Brain microvascular endothelial cell (primary cell): ENCODE data around the gene JMJD7.

Experiments
- DNase-seq: peaks from one replicate; pipeline ENCODE4 v3.0.0-alpha.2; 2020
- H3K27ac ChIP-seq: fragments of 250-450 bp; sonication (Bioruptor Pico); 2 replicates; pipeline ENCODE4 v1.5.1; 2020; ENCODE audit warnings: mild to moderate bottlenecking, moderate library complexity
- H3K27me3 ChIP-seq: fragments of 250-450 bp; sonication (Bioruptor Pico); replicated peaks from 2 replicates; pipeline ENCODE4 v1.5.1; 2020; ENCODE audit warnings: mild to moderate bottlenecking
- H3K36me3 ChIP-seq: fragments of 250-450 bp; sonication (Bioruptor Pico); replicated peaks from 2 replicates; pipeline ENCODE4 v1.5.1; 2020; ENCODE audit warnings: mild to moderate bottlenecking
- H3K4me3 ChIP-seq: 2 replicates; pipeline ENCODE4 v1.5.1; 2011; ENCODE audit warnings: low read depth, mild to moderate bottlenecking, control low read depth, low read length, moderate library complexity
- in situ Hi-C: cut with HindIII; loops from 2 replicates; pipeline ENCODE4 v1.10.0; 2017; ENCODE audit warnings: low sequenced_read_pairs, low pct_ligation_motif_present
- TF ChIP-seq, protein P1 (sequence below): IDR thresholded peaks from 2 replicates; pipeline ENCODE4 v1.5.1; 2011; ENCODE audit warnings: low read depth, mild to moderate bottlenecking, moderate library complexity, low read length, control low read depth, inconsistent platforms; ENCODE audit errors: missing control alignments

Gene JMJD7

DNA sequence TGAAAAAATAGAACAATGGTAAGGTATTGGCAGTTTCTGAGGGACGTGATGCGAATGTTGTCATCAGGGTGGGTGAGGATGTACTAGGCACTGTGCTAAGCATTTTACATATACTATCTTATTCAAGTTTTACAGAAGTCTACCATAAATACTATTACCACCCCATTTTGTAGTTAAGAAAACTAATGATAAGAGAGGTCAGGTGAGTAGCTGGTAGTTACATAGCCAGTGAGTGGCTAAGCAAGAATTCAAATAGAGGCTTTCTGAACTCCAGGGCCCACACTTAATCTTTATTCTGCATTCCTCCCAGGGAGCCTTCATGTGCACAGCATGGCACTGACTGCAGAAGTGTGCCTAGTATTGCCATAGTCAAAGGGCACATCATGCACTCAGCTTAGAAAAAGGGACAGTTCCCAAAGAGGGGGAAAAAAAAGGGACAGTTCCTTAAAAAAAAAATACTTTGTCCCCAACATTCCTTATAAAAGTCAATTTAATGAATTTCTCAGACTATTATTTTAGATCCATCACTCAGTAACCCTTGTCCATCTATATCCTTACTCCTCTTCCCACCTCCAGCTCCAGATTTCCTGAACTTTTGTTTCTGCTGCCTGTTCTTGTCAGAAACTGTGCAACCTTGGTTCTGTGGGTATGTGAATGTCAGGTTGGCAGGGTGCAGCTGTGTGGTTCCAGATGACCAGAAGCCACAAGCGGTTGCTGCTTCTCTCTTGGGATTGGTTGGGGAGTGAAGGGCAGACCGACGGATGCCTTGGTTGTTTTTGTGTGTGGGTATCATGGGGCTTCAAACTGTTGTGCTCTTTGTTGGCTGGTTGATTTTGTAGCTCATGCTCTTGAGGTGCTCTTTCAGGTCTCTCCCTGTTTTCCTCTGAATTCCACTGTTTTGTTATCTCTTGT lies 45.3 kb upstream of the JMJD7 start:
- H3K36me3 ChIP-seq = no peaks in the 10 kb centered on the region
- no peak overlapping the region for H3K4me3 ChIP-seq
- no peak overlapping the region for H3K27ac ChIP-seq
- DNase-seq = no peak
- TF ChIP-seq, protein P1, sequence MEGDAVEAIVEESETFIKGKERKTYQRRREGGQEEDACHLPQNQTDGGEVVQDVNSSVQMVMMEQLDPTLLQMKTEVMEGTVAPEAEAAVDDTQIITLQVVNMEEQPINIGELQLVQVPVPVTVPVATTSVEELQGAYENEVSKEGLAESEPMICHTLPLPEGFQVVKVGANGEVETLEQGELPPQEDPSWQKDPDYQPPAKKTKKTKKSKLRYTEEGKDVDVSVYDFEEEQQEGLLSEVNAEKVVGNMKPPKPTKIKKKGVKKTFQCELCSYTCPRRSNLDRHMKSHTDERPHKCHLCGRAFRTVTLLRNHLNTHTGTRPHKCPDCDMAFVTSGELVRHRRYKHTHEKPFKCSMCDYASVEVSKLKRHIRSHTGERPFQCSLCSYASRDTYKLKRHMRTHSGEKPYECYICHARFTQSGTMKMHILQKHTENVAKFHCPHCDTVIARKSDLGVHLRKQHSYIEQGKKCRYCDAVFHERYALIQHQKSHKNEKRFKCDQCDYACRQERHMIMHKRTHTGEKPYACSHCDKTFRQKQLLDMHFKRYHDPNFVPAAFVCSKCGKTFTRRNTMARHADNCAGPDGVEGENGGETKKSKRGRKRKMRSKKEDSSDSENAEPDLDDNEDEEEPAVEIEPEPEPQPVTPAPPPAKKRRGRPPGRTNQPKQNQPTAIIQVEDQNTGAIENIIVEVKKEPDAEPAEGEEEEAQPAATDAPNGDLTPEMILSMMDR = no peak
- H3K27me3 ChIP-seq = no peaks in the 10 kb centered on the region
- in situ Hi-C loops = no loop called here

DNA sequence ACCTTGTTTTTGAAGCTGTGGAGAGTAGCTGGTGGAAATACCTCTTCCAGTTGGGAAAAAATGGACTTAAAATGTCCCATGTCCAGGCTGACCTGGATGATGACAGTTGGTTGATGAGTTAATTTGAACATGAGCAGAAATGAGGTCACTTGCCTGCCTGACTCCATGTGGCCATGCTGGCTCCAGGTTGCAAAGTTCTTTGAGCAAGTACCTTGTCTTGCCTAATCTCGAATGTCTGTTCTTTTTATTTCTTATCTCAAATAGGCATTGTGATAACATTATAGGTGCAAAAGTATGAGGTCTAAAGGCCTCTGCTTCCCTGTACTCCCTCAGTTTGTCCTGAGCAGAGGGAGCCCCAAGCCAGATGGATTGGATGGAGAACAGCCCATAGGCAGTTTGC lies 44.6 kb upstream of the JMJD7 start:
- Histone ChIP-seq H3K27ac (no peak overlapping the region), H3K27me3 (no peaks in the 10 kb centered on the region), H3K36me3 (no peaks in the 10 kb centered on the region), H3K4me3 (no peak overlapping the region)
- TF ChIP-seq, protein P1 = no peak
- no peak for DNase-seq
- in situ Hi-C loops = no loop called here

DNA sequence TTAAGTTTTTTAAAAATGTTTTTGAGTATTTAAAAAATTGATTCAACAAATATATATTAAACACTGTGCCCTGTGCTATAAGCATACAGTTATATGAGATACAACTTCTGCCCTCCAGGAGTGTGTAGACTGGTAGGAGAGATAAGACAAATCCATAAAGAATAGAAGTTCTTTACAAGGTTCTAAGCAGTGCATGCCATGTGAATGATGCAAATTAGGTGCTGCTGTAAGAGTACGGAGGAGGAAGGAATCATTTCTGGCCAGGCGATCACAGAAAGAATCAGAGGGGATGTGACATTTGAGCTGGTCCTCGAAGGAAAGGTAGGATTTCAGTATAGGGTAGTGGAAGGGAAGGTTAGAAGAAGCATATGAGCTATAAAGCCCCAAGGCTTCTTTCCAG lies 39.6 kb upstream of the JMJD7 start:
- in situ Hi-C loops = no loop called here
- no peak overlapping the region for H3K27ac ChIP-seq

DNA sequence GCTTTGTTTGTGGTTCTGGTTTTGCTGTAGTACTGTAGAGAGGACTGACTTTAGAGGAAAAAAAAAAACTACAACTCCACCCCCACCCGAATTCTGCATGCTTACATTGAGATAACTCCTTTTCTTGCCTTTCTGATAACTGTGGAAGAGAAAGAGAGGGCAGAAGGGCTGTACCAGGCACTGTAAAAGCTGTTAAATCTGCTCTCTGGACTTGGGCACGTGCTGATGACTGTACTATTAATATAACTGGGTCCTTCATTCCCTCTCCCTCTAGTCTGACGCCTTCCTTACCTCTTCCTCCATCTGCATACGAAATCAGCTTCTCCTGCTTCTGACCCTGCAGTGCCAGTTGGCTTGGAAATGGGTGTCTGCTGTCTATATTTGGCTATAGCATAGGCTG lies 38.7 kb upstream of the JMJD7 start:
- Histone ChIP-seq H3K27me3 (no peaks in the 10 kb centered on the region), H3K4me3 (no peak overlapping the region), H3K36me3 (no peaks in the 10 kb centered on the region), H3K27ac (no peak overlapping the region)
- in situ Hi-C loops = no loop called here
- DNase-seq = no peak
- TF ChIP-seq, protein P1 = no peak

More for the DNA sequence above, 39.6 kb upstream of the JMJD7 start:
- no peaks in the 10 kb centered on the region for H3K36me3 ChIP-seq
- no peak overlapping the region for H3K4me3 ChIP-seq
- H3K27me3 ChIP-seq = no peaks in the 10 kb centered on the region
- DNase-seq = no peak
- TF ChIP-seq, protein P1 = no peak

DNA sequence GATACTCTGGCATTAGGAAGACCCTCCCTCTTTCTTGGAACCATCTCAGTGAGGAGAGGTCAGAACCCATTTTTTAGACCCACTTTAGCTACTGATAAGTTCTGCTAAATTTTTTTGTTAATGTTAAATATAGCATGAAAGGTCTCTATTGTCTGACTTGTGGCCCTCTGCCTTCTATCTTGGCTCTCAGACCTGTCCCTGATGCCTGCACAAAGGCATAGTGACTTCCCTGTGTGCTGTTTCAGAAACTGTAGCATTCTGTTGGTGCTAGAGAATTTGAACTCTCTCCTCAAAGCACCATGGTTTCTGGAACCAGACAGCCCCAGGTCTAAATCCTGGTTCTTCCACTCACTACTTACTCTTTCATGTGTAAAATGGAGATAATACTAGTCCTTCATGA lies 38.2 kb upstream of the JMJD7 start:
- no peak for DNase-seq
- no peak overlapping the region for H3K27ac ChIP-seq
- TF ChIP-seq, protein P1 = no peak
- in situ Hi-C loops = no loop called here
- no peaks in the 10 kb centered on the region for H3K36me3 ChIP-seq
- H3K27me3 ChIP-seq = no peaks in the 10 kb centered on the region
- H3K4me3 ChIP-seq = no peak overlapping the region
